Thoracic aorta (tissue), 2 donors: ENCODE data around the gene CHD9. TPM values are rescaled to one million over a fixed set of nuclear protein-coding genes. Genes with fewer than 3 reads are reported as not detected.

Experiments used
- ATAC-seq: fragments of 150-250 bp; one replicate; pipeline ENCODE4 v1.8.0; 2017; ENCODE audit warnings: low read depth; ENCODE audit not compliant: insufficient number of reproducible peaks, low FRiP score
- DNase-seq: peaks from one replicate; pipeline ENCODE4 v3.0.0-alpha.2; 2020; ENCODE audit warnings: low spot score
- H3K27ac ChIP-seq, 2 donors: fragments of 200-600 bp; sonication (generic); 1 replicate in 1 of 2; 2 replicates in 1 of 2; pipeline ENCODE4 v1.5.1; 2016; ENCODE audit warnings: mild to moderate bottlenecking in 2 of 2, moderate library complexity in 2 of 2
- H3K27me3 ChIP-seq: fragments of 200-600 bp; sonication (generic); replicated peaks from 2 replicates; pipeline ENCODE4 v1.6.0; 2016; ENCODE audit warnings: mild to moderate bottlenecking; ENCODE audit not compliant: insufficient read depth
- H3K36me3 ChIP-seq: fragments of 200-600 bp; sonication (generic); one replicate; pipeline ENCODE4 v1.5.1; 2016
- H3K4me1 ChIP-seq, 2 donors: fragments of 200-600 bp; sonication (generic); 1 replicate in 1 of 2; 2 replicates in 1 of 2; pipeline versions ENCODE4 v1.5.1 to v1.6.0; 2016; ENCODE audit warnings: low read depth in 2 of 2, mild to moderate bottlenecking in 1 of 2; ENCODE audit not compliant: control insufficient read depth in 1 of 2
- H3K4me3 ChIP-seq: fragments of 200-600 bp; sonication (generic); 2 replicates; pipeline ENCODE4 v1.5.1; 2016; ENCODE audit warnings: mild to moderate bottlenecking
- H3K9me3 ChIP-seq: fragments of 200-600 bp; sonication (generic); 2 replicates; pipeline ENCODE4 v1.5.1; 2016
- CTCF ChIP-seq: fragments of 200-600 bp; sonication (generic); IDR thresholded peaks from one replicate; pipeline ENCODE4 v1.5.1; 2019; ENCODE audit warnings: antibody characterized with exemption
- total RNA-seq, 2 donors: library from RNA; depleted of rRNA; stranded (reverse); fragments of >200 nt; gene quantifications; one replicate each; pipeline versions ENCODE4 v1.1.0 to v1.2.3, GENCODE V29; 2016

CHD9 gene
- total RNA-seq, 2 donors from 2014 or later = 71.3 to 152 TPM

- no peak for DNase-seq
- H3K4me1 ChIP-seq = peaks cover 12 to 54% of the 10 kb centered on the region in 2 donors
These were observed 77.6 kb downstream of the CHD9 start for GRCh38 chr16:53132406-53132805.

GRCh38 chr16:53135329-53135728 is 80.5 kb downstream of the CHD9 start:
- no peak for ATAC-seq
- TF ChIP-seq CTCF = no peak

More at GRCh38 chr16:53132406-53132805, 77.6 kb downstream of the CHD9 start:
- peak overlapping the region; percentile 87 to 89 for H3K27ac ChIP-seq
- no peak for ATAC-seq
- H3K27me3 ChIP-seq = no peaks in the 10 kb centered on the region
- peak overlapping the region; percentile 94 for H3K4me3 ChIP-seq
- no peaks in the 10 kb centered on the region for H3K9me3 ChIP-seq
- H3K36me3 ChIP-seq = no peaks in the 10 kb centered on the region
- no peak for TF ChIP-seq CTCF

GRCh38 chr16:53142823-53143568 is 88.2 kb downstream of the CHD9 start:
- Histone ChIP-seq H3K4me1 (peaks cover 9% of the 10 kb centered on the region in 2 donors), H3K27ac (no peak overlapping the region), H3K36me3 (no peaks in the 10 kb centered on the region), H3K27me3 (no peaks in the 10 kb centered on the region), H3K9me3 (no peaks in the 10 kb centered on the region), H3K4me3 (no peak overlapping the region)
- TF ChIP-seq CTCF = no peak
- ATAC-seq (no peak), DNase-seq (no peak)

More at GRCh38 chr16:53135329-53135728, 80.5 kb downstream of the CHD9 start:
- DNase-seq = no peak
- Histone ChIP-seq H3K4me1 (peaks cover 16 to 47% of the 10 kb centered on the region in 2 donors), H3K4me3 (no peak overlapping the region), H3K27me3 (no peaks in the 10 kb centered on the region), H3K9me3 (no peaks in the 10 kb centered on the region), H3K27ac (no peak overlapping the region), H3K36me3 (no peaks in the 10 kb centered on the region)

- H3K27me3 ChIP-seq = no peaks in the 10 kb centered on the region
- no peaks in the 10 kb centered on the region for H3K36me3 ChIP-seq
- no peak for TF ChIP-seq CTCF
- peaks cover 7% of the 10 kb centered on the region for H3K9me3 ChIP-seq
- peaks cover 0 to 14% of the 10 kb centered on the region in 2 donors for H3K4me1 ChIP-seq
- no peak overlapping the region for H3K27ac ChIP-seq
- no peak for DNase-seq
- no peak for ATAC-seq
- H3K4me3 ChIP-seq = no peak overlapping the region
These were observed 92.8 kb downstream of the CHD9 start for GRCh38 chr16:53147500-53148065.

GRCh38 chr16:53150769-53151168 is 96.0 kb downstream of the CHD9 start:
- peaks cover 12 to 32% of the 10 kb centered on the region in 2 donors for H3K4me1 ChIP-seq
- no peak for ATAC-seq
- no peak for DNase-seq
- H3K9me3 ChIP-seq = peaks cover 7% of the 10 kb centered on the region
- no peaks in the 10 kb centered on the region for H3K27me3 ChIP-seq
- H3K27ac ChIP-seq = no peak overlapping the region
- no peak overlapping the region for H3K4me3 ChIP-seq
- no peaks in the 10 kb centered on the region for H3K36me3 ChIP-seq
- TF ChIP-seq CTCF = no peak
